Transverse colon (tissue), 4 donors: ENCODE results near the gene NPM1. TPM values are rescaled to one million over a fixed set of nuclear protein-coding genes. Genes with fewer than 3 reads are reported as not detected.

Experiments
- DNase-seq: peaks from one replicate; pipeline ENCODE4 v3.0.0-alpha.2; 2019
- H3K27ac ChIP-seq, 4 donors: fragments of 200-600 bp; sonication (generic); 2 replicates each; pipeline ENCODE4 v1.5.1; 2016 to 2018; ENCODE audit warnings: inconsistent platforms in 4 of 4
- H3K27me3 ChIP-seq: fragments of 200-600 bp; sonication (generic); 2 replicates; pipeline ENCODE4 v1.5.1; 2017; ENCODE audit warnings: inconsistent platforms
- H3K36me3 ChIP-seq, 4 donors: fragments of 200-600 bp; sonication (generic); 2 replicates each; pipeline ENCODE4 v1.5.1; 2017 to 2019; ENCODE audit warnings: inconsistent platforms in 4 of 4
- H3K4me1 ChIP-seq, 4 donors: fragments of 200-600 bp; sonication (generic); 2 replicates each; pipeline ENCODE4 v1.5.1; 2017 to 2020; ENCODE audit warnings: inconsistent platforms in 4 of 4
- H3K4me3 ChIP-seq, 4 donors: fragments of 200-600 bp; sonication (generic); 1 replicate in 1 of 4; 2 replicates in 3 of 4; pipeline versions ENCODE4 v1.5.1 to v1.6.1; 2017 to 2019; ENCODE audit warnings: inconsistent platforms in 4 of 4
- H3K9me3 ChIP-seq, 2 donors: fragments of 200-600 bp; sonication (generic); 2 replicates each; pipeline ENCODE4 v1.5.1; 2017 to 2019; ENCODE audit warnings: inconsistent platforms in 2 of 2
- CTCF ChIP-seq, 5 experiments: fragments of 200-600 bp in 3 of 5; fragments of 450-650 bp in 2 of 5; sonication (generic) in 3 of 5; IDR thresholded peaks; 1 replicate in 2 of 5; 2 replicates in 3 of 5; pipeline ENCODE4 v1.5.1; 2016 to 2017; ENCODE audit warnings: antibody characterized with exemption in 5 of 5, inconsistent platforms in 3 of 5, mild to moderate bottlenecking in 2 of 5, moderate library complexity in 1 of 5
- EP300 ChIP-seq: sonication (generic); formaldehyde crosslinking; IDR thresholded peaks from one replicate; pipeline ENCODE4 v1.6.1; 2017; ENCODE audit warnings: antibody characterized with exemption, low read depth
- POLR2A ChIP-seq: fragments of 450-650 bp; IDR thresholded peaks from one replicate; pipeline ENCODE4 v1.6.1; 2016; ENCODE audit warnings: antibody characterized with exemption, mild to moderate bottlenecking, moderate library complexity
- POLR2AphosphoS5 ChIP-seq, 3 donors: sonication (generic); formaldehyde crosslinking; IDR thresholded peaks; one replicate each; pipeline ENCODE4 v1.6.1; 2016; ENCODE audit warnings: antibody characterized with exemption in 3 of 3
- WGBS, 2 donors: methylation state at CpG; one replicate each; pipeline ENCODE4 v1.1.5; 2018; ENCODE audit warnings: low coverage in 1 of 2; 5-methylcytosine and 5-hydroxymethylcytosine counted together
- in situ Hi-C, 4 donors: fragments of 200-750 bp; cut with MboI; loops; one replicate each; pipeline versions ENCODE4 v1.15.0 to v1.15.1; 2017; ENCODE audit warnings: low sequenced_read_pairs in 3 of 4, low pct_ligation_motif_present in 1 of 4, low pct_unique_long_range_greater_than_20kb in 1 of 4
- intact Hi-C: fragments of 100-400 bp; cut with DNase I; formaldehyde crosslinking; loops from one replicate; pipeline ENCODE4 v1.15.1; 2023; ENCODE audit warnings: low total_unique reads
- total RNA-seq, 4 donors: library from RNA; depleted of rRNA; stranded (reverse); fragments of >200 nt; gene quantifications; one replicate each; pipeline ENCODE4 v1.1.0, GENCODE V29; 2016

NPM1 gene
- 1,000 to 10,000 TPM in 1 of 4 donors, 100 to 1,000 TPM in 3; 279 to 2,349 (median 380) TPM for total RNA-seq

- peak within 1 kb of the TSS; percentile 63 to 97 (median 76) for H3K4me3 ChIP-seq
- no peaks in the 10 kb centered on the region for H3K27me3 ChIP-seq
- DNase-seq, result peak; percentile 98
- TF ChIP-seq POLR2AphosphoS5 (IDR thresholded peaks at IDR 0.05) (peak; percentile 91 to 99 (median 98)), EP300 (no peak), POLR2A (peak; percentile 97)
- WGBS, 2 donors, result 1% methylated on average over 56 of the region's 56 CpGs; no CpG with 5 or more reads in 1 of the 2 donors
- H3K9me3 ChIP-seq, result no peaks in the 10 kb centered on the region
- in situ Hi-C loops (no loop called here), intact Hi-C loops (no loop called here)
- peak within 1 kb of the TSS; percentile 87 to 94 (median 92) for H3K27ac ChIP-seq
- H3K4me1 ChIP-seq, result peaks cover 7 to 39% (median 25%) of the 10 kb centered on the region in 4 donors
- H3K36me3 ChIP-seq, result peaks cover 0 to 7% (median 0%) of the 10 kb centered on the region in 4 donors
Measured at GRCh38 chr5:171387345-171387969, at the start of gene NPM1. NPM1 (plus strand) TSS chr5:171387849; CDS start chr5:171387949, 100 bp downstream.

- H3K27me3 ChIP-seq, result peaks cover 73% of the 10 kb centered on the region
- no peak for DNase-seq
- no peaks in the 10 kb centered on the region for H3K9me3 ChIP-seq
- intact Hi-C loops, result no loop called here
- peaks cover 0 to 7% (median 0%) of the 10 kb centered on the region in 4 donors for H3K4me1 ChIP-seq
- H3K36me3 ChIP-seq, result no peaks in the 10 kb centered on the region
- in situ Hi-C loops, result loop anchor here (10.0 to 25.0 kb wide), 4 partner anchors 128 to 603 kb away; no protein-coding TSS in a partner anchor
- H3K27ac ChIP-seq, result no peak overlapping the region
- TF ChIP-seq CTCF (IDR thresholded peaks at IDR 0.05) (no peak), POLR2A (no peak), EP300 (no peak), POLR2AphosphoS5 (IDR thresholded peaks at IDR 0.05) (no peak)
- no peak overlapping the region for H3K4me3 ChIP-seq
Measured at GRCh38 chr5:171340042-171340441, 47.6 kb upstream of the NPM1 start.

GRCh38 chr5:171340491-171340890 is 47.2 kb upstream of the NPM1 start:
- 43 to 46% methylated on average over 6 of the region's 6 CpGs for WGBS, 2 donors
- in situ Hi-C loops, result loop anchor here (10.0 to 25.0 kb wide), 4 partner anchors 128 to 603 kb away; no protein-coding TSS in a partner anchor

GRCh38 chr5:171342362-171343111 is 45.1 kb upstream of the NPM1 start:
- in situ Hi-C loops, result loop anchor here (10.0 to 25.0 kb wide), 4 partner anchors 130 to 605 kb away; no protein-coding TSS in a partner anchor
- no peaks in the 10 kb centered on the region for H3K4me1 ChIP-seq
- TF ChIP-seq EP300 (no peak), CTCF (IDR thresholded peaks at IDR 0.05) (peak; percentile 28 to 48 (median 42))
- no peak overlapping the region for H3K27ac ChIP-seq
- 32 to 55% methylated on average over 5 to 17 of the region's 17 CpGs for WGBS, 2 donors
- no peak overlapping the region for H3K4me3 ChIP-seq
- H3K9me3 ChIP-seq, result no peaks in the 10 kb centered on the region
- intact Hi-C loops, result no loop called here
- H3K36me3 ChIP-seq, result no peaks in the 10 kb centered on the region
- H3K27me3 ChIP-seq, result peaks cover 48% of the 10 kb centered on the region
- DNase-seq, result peak; percentile 12

More at GRCh38 chr5:171340491-171340890, 47.2 kb upstream of the NPM1 start:
- no peak for TF ChIP-seq EP300
- no peak for TF ChIP-seq CTCF (IDR thresholded peaks at IDR 0.05)
- no peak for TF ChIP-seq POLR2A
- TF ChIP-seq POLR2AphosphoS5 (IDR thresholded peaks at IDR 0.05), result no peak
- DNase-seq, result no peak
- H3K27me3 ChIP-seq, result peaks cover 68% of the 10 kb centered on the region
- no peak overlapping the region for H3K27ac ChIP-seq
- H3K36me3 ChIP-seq, result no peaks in the 10 kb centered on the region
- H3K4me3 ChIP-seq, result no peak overlapping the region
- intact Hi-C loops, result no loop called here
- H3K9me3 ChIP-seq, result no peaks in the 10 kb centered on the region
- H3K4me1 ChIP-seq, result peaks cover 0 to 7% (median 0%) of the 10 kb centered on the region in 4 donors
